Measurements from ENCODE around the gene TAF11L3. TPM values are rescaled to one million over a fixed set of nuclear protein-coding genes. Genes with fewer than 3 reads are reported as not detected.

Gene TAF11L3
- total RNA-seq = not detected in 2 replicates

DNA sequence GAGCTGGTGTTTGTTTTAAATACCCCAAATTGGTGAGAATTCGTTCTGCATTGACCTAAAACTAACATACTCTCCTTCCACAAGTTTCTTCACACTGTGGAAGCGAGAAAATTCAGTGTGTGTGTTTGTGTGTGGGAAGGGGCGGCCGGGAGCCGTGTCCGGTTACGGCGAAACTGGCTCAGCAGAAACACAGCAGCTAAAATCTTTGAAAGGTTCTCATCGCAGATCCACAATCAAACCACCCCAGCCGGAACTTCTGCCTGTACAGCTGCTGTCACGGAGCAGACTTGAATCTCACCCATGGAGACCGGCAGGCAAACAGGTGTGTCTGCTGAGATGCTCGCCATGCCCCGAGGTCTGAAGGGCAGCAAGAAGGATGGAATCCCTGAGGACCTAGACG lies at the start of gene TAF11L3:
Gene TAF11L3, plus strand, starts transcription at position 301 of the 400 bp plus-strand sequence.

DNA sequence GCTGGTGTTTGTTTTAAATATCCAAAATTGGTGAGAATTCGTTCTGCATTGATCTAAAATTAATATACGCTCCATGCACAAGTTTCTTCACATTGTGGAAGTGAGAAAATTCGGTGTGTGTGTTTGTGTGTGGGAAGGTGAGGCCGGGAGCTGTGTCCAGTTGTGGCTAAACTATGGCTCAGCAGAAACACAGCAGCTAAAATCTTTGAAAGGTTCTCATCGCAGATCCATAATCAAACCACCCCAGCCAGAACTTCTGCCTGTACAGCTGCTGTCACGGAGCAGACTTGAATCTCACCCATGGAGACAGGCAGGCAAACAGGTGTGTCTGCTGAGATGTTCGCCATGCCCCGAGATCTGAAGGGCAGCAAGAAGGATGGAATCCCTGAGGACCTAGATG lies 20.2 kb upstream of the TAF11L3 start, which contains the start of gene TAF11L2:
Gene TAF11L2, plus strand, starts transcription at position 301 of the 400 bp plus-strand sequence.

DNA sequence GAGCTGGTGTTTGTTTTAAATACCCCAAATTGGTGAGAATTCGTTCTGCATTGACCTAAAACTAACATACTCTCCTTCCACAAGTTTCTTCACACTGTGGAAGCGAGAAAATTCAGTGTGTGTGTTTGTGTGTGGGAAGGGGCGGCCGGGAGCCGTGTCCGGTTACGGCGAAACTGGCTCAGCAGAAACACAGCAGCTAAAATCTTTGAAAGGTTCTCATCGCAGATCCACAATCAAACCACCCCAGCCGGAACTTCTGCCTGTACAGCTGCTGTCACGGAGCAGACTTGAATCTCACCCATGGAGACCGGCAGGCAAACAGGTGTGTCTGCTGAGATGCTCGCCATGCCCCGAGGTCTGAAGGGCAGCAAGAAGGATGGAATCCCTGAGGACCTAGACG lies 3.3 kb downstream of the TAF11L3 start, which contains the start of gene TAF11L4:
Gene TAF11L4, plus strand, starts transcription at position 301 of the 400 bp plus-strand sequence.

DNA sequence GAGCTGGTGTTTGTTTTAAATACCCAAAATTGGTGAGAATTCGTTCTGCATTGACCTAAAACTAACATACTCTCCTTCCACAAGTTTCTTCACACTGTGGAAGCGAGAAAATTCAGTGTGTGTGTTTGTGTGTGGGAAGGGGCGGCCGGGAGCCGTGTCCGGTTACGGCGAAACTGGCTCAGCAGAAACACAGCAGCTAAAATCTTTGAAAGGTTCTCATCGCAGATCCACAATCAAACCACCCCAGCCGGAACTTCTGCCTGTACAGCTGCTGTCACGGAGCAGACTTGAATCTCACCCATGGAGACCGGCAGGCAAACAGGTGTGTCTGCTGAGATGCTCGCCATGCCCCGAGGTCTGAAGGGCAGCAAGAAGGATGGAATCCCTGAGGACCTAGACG lies 6.8 kb downstream of the TAF11L3 start, which contains the start of gene TAF11L5:
Gene TAF11L5, plus strand, starts transcription at position 301 of the 400 bp plus-strand sequence.

DNA sequence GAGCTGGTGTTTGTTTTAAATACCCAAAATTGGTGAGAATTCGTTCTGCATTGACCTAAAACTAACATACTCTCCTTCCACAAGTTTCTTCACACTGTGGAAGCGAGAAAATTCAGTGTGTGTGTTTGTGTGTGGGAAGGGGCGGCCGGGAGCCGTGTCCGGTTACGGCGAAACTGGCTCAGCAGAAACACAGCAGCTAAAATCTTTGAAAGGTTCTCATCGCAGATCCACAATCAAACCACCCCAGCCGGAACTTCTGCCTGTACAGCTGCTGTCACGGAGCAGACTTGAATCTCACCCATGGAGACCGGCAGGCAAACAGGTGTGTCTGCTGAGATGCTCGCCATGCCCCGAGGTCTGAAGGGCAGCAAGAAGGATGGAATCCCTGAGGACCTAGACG lies 10.2 kb downstream of the TAF11L3 start, which contains the start of gene TAF11L6:
Gene TAF11L6, plus strand, starts transcription at position 301 of the 400 bp plus-strand sequence.

Other genes with a start within 250 kb of the TAF11L3 start
- gene TAF11L2, start 20.1 kb upstream of the TAF11L3 start, total RNA-seq = not detected in 2 replicates
- gene TAF11L4, start 3.4 kb downstream of the TAF11L3 start, total RNA-seq = not detected in 2 replicates
- not detected in 2 replicates for gene TAF11L5, start 6.9 kb downstream of the TAF11L3 start, total RNA-seq
- gene TAF11L6, start 10.3 kb downstream of the TAF11L3 start, total RNA-seq = not detected in 2 replicates
- gene TAF11L7, start 67.4 kb downstream of the TAF11L3 start, total RNA-seq = not detected in 2 replicates
- not detected in 2 replicates for gene TAF11L8, start 72.6 kb downstream of the TAF11L3 start, total RNA-seq
- gene TAF11L9, start 76.0 kb downstream of the TAF11L3 start, total RNA-seq = not detected in 2 replicates
- not detected in 2 replicates for gene TAF11L10, start 79.5 kb downstream of the TAF11L3 start, total RNA-seq
- not detected in 2 replicates for gene TAF11L11, start 85.8 kb downstream of the TAF11L3 start, total RNA-seq
- gene TAF11L12, start 92.0 kb downstream of the TAF11L3 start, total RNA-seq = not detected in 2 replicates
- gene TAF11L13, start 113.7 kb downstream of the TAF11L3 start, total RNA-seq = not detected in 2 replicates
- not detected in 2 replicates for gene TAF11L14, start 116.1 kb downstream of the TAF11L3 start, total RNA-seq